ENCODE data around the gene CCDC187. TPM values are rescaled to one million over a fixed set of nuclear protein-coding genes. Genes with fewer than 3 reads are reported as not detected.

The CCDC187 gene
- total RNA-seq (2022; extraction: Qiagen RNA extraction; ENCODE audit: low read depth) = not detected in 5 replicates

DNA sequence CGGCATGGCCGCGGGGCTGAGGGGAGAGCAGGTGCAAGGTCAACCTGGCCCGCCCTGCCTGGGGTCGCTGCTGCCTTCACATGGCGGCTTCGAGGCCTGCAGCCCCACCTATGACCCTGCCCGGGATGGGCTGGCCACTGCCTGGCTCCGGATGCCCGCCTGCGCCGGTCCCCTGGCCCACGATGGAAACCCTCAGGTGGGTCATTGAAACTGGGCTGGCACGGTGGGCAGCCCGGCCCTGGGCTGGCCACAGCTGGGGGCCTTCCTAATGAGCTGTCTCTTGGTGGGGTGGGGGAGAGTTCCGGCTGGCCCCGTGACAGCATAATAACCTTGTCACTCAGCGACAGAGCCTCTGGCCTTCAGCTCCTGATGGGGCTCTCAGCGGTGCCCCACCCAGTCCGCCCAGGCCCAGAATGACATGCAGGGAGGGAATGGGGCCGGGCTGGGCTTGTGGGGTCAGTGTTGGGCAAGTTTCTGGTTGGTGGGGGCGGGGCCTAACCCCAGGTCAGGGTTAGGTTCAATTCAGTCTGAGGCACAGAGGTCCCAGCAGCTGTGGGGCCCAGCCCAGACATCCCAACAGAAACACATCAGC lies at the start of gene CCDC187:
CCDC187 (minus strand) TSS at position 270 of the 592 bp plus-strand sequence; CDS start at position 6, 264 bp downstream.

GRCh38 chr9:136327304-136327974 lies 23.5 kb upstream of the CCDC187 start, which contains the start of gene GPSM1:
Gene GPSM1, plus strand, starts transcription at chr9:136327539. Its CDS starts 157 bp downstream, at chr9:136327696.

DNA sequence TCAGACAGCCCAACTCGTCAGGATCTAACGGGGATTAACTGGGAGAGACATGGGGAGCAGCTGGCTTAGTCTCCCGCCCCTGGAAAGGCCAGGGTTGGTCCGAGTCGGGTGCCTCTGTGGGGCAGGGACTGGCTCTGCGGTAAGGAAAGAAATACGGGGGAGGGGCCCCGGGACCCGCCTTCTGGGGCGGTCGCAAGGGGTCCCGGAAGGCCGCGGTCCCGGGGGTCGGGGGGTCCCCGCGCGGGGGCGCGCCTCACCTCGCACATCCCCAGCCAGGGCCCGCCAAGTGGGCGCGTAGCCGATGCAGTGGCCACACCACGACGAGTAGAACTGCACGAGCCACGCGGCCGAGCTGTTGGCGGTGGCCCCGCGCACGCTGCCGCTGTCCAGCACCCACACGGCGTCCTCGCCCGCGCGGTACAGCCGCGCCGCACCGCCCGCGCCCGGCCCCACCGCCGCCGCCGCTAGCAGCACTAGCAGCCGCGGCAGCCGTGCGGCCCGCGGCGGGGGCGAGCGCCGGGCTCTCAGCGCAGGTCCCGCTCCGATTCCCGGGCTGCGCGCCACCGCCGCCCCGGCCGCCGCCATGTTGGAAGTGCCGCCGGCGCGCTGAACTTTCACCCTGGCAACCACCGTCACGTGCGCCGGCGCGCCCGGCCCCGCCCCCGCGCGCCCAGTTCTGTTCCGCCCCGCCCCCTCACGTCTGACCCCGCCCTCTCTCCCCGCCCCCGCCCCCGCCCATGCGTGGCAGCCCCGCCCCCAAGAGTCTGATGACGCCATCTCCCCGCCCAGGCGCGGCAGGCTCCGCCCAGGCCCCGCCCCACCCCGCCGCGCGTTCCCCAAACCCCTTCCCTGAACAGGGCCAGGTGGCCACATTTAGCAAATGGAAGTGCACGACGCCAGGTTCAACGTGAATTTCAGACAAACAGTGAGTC lies 58.4 kb downstream of the CCDC187 start, which contains the start of gene QSOX2:
QSOX2 (minus strand) TSS at position 594 of the 932 bp plus-strand sequence; CDS start at position 585, 9 bp downstream.

GRCh38 chr9:136204838-136205706 lies 98.8 kb downstream of the CCDC187 start, which contains the start of gene LHX3:
Gene LHX3, minus strand, starts transcription at chr9:136205128. Its CDS starts 116 bp downstream, at chr9:136205012.

Other genes with a start within 250 kb of the CCDC187 start
- 21.9 to 30.8 TPM (median 28.7 TPM) in 5 replicates for gene NACC2, start 208.8 kb downstream of the CCDC187 start, total RNA-seq (2022; extraction: Qiagen RNA extraction; ENCODE audit: low read depth)
- 30.0 to 49.2 TPM (median 47.0 TPM) in 5 replicates for gene TMEM250, start 185.2 kb downstream of the CCDC187 start, total RNA-seq (2022; extraction: Qiagen RNA extraction; ENCODE audit: low read depth)
- gene LHX3, start 99.0 kb downstream of the CCDC187 start, total RNA-seq (2022; extraction: Qiagen RNA extraction; ENCODE audit: low read depth) = 0.08 to 0.12 TPM (median 0.09 TPM) in 4 of 5 replicates, not detected in the other
- gene QSOX2, start 58.3 kb downstream of the CCDC187 start, total RNA-seq (2022; extraction: Qiagen RNA extraction; ENCODE audit: low read depth) = 26.6 to 30.1 TPM (median 28.8 TPM) in 5 replicates
- gene GPSM1, start 23.4 kb upstream of the CCDC187 start, total RNA-seq (2022; extraction: Qiagen RNA extraction; ENCODE audit: low read depth) = 8.7 to 13.6 TPM (median 11.4 TPM) in 5 replicates
- 17.8 to 41.5 TPM (median 38.2 TPM) in 5 replicates for gene DNLZ, start 59.6 kb upstream of the CCDC187 start, total RNA-seq (2022; extraction: Qiagen RNA extraction; ENCODE audit: low read depth)
- gene CARD9, start 69.6 kb upstream of the CCDC187 start, total RNA-seq (2022; extraction: Qiagen RNA extraction; ENCODE audit: low read depth) = 0.69 to 2.4 TPM (median 1.2 TPM) in 5 replicates
- 11.8 to 14.6 TPM (median 13.2 TPM) in 5 replicates for gene SNAPC4, start 96.1 kb upstream of the CCDC187 start, total RNA-seq (2022; extraction: Qiagen RNA extraction; ENCODE audit: low read depth)
- 65.8 to 76.1 TPM (median 74.2 TPM) in 5 replicates for gene ENTR1, start 106.5 kb upstream of the CCDC187 start, total RNA-seq (2022; extraction: Qiagen RNA extraction; ENCODE audit: low read depth)
- gene PMPCA, start 106.6 kb upstream of the CCDC187 start, total RNA-seq (2022; extraction: Qiagen RNA extraction; ENCODE audit: low read depth) = 73.6 to 104 TPM (median 78.7 TPM) in 5 replicates
- gene INPP5E, start 135.8 kb upstream of the CCDC187 start, total RNA-seq (2022; extraction: Qiagen RNA extraction; ENCODE audit: low read depth) = 13.8 to 20.7 TPM (median 18.4 TPM) in 5 replicates
- gene SEC16A, start 178.9 kb upstream of the CCDC187 start, total RNA-seq (2022; extraction: Qiagen RNA extraction; ENCODE audit: low read depth) = 58.8 to 69.2 TPM (median 63.2 TPM) in 5 replicates
- 8.7 to 12.2 TPM (median 10.8 TPM) in 5 replicates for gene NOTCH1, start 242.0 kb upstream of the CCDC187 start, total RNA-seq (2022; extraction: Qiagen RNA extraction; ENCODE audit: low read depth)

Data from A549 treated with CpdA at 1 μM for 4 hours (cell line).